HG03064 (cell line): Measurements from ENCODE around the gene C1QTNF3.
"Not testable (repeated sequence)": the region's sequence is repeated elsewhere in the genome, so short reads cannot be mapped to it uniquely, and the experiment has no call there.

ENCODE experiments used
- ATAC-seq: cut with Tn5 transposase; IDR thresholded peaks from one replicate; pipeline ENCODE4 v1.9.1; 2021; ENCODE audit warnings: low read depth; ENCODE audit not compliant: unreplicated experiment

C1QTNF3 gene

DNA sequence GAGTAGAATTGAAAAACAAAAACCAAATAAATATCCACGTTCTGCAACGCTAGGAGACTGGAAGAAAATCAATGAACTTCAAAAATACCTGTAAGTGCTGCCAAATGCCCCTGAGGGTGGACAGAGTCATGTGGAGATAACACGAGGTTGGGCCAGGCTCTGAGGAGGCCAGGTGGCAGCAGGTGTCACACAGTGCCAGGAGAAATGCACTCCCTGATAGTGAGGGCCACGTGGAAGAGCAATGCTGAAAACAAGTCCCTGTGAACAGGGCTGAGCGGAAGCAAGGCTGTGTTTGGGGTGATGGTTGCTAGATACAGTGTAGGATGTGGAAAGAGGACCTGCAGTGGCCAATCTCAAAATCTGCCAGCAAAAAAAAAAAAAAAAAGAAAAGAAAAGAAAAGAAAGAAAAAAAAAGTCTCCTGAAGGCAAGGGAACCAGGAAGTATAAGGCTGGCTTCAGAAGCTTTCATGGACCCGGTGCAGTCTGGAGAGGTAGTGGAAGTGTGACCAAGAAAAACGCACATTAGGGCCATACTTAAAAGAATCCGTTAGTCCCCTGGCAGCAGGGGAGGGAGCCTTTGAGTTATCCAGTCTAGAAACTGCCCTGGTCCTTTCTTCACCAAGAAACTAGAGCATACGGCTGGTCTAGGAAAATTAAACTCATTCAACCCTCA is 16.8 kb downstream of the C1QTNF3 start:
- no peak for ATAC-seq

GRCh38 chr5:34022121-34022705 is 20.8 kb downstream of the C1QTNF3 start:
- ATAC-seq: peak; percentile 82

- ATAC-seq: no peak
These were observed 21.7 kb downstream of the C1QTNF3 start for GRCh38 chr5:34021334-34021733.

DNA sequence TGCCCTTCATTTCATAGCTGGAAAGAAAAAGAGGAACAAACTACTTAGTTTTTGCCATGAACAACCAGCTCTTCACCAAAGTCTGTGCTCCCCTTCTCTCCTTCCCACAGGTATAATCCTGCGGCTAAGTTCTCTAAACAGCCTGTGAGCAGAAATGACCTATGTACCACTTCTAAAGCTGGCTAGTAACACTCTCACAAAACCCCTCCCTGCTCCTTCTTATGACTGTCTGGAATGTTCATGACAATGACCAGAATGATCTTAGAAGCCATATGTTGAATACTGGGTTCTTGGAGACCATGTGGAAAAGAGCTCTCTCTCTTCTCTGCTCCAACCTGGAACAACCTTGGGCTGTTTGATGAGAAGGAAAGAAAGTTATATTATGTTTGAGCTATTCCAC is 22.3 kb downstream of the C1QTNF3 start:
- ATAC-seq: no peak

- ATAC-seq: no peak
These were observed 25.8 kb downstream of the C1QTNF3 start for GRCh38 chr5:34017254-34017653.

GRCh38 chr5:34016750-34017149 is 26.3 kb downstream of the C1QTNF3 start:
- no peak for ATAC-seq

DNA sequence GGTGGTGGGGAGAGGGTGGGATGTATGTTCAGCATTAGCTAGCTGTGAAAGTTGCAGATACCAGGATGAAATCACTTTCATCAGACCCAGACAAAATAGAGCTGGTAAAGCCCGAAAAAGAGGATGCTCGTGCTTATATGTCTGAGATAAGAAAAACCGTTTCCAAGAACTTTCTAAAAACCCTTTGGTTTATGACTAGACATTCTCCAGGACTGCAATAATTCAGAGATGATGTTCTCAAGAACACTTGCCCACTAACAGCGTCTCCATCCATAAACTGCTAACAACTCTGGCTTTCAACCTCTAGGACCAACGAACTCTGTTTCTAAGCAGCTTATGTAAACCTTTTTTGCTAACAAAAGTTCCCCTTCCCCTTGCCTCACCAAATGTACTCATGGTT is 26.8 kb downstream of the C1QTNF3 start:
- no peak for ATAC-seq

- no peak for ATAC-seq
These were observed 27.7 kb downstream of the C1QTNF3 start for GRCh38 chr5:34015120-34015822.

DNA sequence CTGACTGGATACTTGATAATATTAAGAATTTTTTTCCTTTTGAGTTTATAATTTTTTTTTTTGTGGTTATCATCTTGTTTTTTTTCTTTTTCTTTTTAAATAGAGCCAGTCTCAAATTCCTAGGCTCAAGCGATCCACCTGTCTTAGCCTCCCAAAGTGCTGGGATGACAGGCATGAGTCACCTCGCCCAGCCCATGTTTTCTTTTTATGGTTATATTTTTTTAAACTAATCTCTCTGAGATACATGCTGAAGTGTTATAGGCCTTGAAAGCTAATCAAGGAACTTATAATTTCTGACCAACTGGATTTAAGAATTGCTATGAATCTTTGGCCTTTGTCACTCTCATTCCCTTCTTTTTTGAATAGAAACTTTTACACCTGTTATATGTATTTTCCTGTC is 28.4 kb downstream of the C1QTNF3 start:
- no peak for ATAC-seq

DNA sequence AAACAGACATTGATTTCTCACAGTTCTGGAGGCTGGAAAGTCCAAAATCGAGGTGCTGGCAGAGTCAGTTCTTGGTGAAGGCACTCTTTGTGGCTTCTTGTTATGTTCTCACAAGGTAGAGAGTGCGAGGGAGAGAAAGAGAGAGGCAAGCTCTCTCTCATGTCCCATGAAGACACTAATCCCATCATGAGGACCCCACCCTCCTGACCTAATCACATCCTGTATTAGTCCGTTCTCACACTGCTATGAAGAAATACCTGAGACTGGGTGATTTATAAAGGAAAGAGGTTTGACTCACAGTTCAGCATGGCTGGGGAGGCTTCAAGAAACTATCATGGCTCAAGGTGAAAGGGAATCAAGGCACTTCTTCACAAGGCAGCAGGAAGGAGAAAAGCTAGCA is 29.5 kb downstream of the C1QTNF3 start:
- no peak for ATAC-seq

- ATAC-seq: no peak
These were observed 30.2 kb downstream of the C1QTNF3 start for GRCh38 chr5:34012791-34013190.

- ATAC-seq: no peak
These were observed 31.5 kb downstream of the C1QTNF3 start for GRCh38 chr5:34011536-34011935.

- not testable (repeated sequence) for ATAC-seq
These were observed 32.9 kb downstream of the C1QTNF3 start for GRCh38 chr5:34010146-34010545.

DNA sequence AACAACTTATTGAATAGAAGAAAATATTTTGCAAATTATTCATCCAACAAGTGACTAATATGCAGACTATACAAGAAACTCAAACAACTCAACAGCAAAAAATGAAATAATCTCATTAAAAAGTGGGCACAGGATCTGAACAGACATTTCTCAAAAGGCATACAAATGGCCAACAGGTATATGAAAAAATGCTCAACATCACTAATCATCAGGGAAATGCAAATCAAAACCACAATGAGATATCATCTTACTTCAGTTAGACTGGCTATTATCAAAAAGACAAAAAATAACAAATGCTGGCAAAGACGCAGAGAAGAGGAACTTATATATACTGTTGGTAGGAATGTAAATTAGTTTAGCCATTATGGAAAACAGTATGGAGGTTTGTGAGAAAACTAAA is 33.4 kb downstream of the C1QTNF3 start:
- no peak for ATAC-seq

DNA sequence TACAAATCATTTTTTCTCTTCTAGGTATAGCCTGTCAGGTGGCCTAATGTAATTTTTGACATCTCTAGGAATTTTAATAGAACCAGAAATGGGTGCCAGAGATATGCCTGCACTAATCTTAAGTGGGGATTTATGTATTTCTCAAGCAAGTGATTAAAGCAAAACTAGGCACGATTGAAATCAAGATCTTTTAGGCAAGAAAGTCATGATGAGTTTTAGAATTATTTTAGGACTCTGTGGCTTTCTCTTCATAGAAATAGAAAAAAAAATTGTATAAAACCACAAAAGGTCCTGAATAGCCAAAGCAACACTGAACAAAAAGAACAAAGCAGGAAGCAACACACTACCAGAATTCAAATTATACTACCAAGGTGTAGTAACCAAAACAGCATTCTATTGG is 34.2 kb downstream of the C1QTNF3 start:
- ATAC-seq: no peak

DNA sequence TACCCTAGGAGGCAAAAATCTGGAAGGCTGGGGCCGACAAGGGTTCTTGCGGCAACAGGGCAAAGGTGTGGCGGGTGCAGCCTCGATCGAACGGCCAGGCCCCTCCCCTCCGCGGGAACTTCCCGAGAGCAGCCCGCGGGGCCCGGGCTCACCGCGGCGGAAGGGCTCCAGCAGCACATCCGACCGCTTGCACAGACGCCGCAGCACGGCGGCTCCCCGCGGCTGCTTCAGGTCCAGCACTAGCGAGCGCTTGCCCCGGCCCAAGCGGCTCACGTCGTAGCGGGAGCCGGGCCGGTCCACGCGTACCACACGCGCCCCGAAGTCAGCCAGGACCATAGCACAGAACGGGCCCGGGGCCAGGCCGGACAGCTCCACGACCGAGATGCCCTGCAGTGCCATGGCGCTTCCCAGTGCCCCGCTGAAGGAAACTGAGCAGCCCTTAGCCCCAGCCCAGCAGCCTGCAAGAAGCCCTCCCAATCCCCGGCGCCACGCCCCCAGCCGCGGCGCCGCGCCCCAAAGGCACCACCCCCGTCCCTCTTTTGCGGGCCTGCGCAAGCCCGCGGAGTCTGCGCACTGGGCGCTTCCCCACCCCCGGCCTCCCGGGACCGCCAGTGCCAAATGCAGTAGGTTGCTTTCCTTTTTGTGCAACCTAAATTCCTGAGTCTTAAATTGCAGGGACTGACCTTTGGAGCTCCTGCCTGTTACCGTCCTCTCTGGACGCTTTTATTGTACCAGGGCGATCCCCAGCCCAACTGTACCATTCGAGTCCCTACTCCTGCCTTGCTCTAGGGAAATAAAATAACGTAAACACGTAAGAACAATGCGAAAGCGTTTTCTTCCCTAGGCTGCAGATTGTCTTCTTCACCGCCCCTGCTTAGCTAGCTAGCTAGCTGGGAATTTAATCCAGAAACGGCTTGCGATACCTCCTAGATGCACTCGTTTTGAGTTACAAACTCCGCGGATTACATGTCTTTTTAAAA is 35.1 kb downstream of the C1QTNF3 start, which contains the start of gene AMACR:
Gene AMACR, minus strand, starts transcription at position 430 of the 980 bp plus-strand sequence. Its CDS starts 31 bp downstream, at position 399.
- peak; percentile 87 for ATAC-seq

GRCh38 chr5:34007201-34007620 is 35.8 kb downstream of the C1QTNF3 start:
- no peak for ATAC-seq

- ATAC-seq: no peak
These were observed 37.3 kb downstream of the C1QTNF3 start for GRCh38 chr5:34005681-34006080.

- no peak for ATAC-seq
These were observed 37.8 kb downstream of the C1QTNF3 start for GRCh38 chr5:34005211-34005610.

DNA sequence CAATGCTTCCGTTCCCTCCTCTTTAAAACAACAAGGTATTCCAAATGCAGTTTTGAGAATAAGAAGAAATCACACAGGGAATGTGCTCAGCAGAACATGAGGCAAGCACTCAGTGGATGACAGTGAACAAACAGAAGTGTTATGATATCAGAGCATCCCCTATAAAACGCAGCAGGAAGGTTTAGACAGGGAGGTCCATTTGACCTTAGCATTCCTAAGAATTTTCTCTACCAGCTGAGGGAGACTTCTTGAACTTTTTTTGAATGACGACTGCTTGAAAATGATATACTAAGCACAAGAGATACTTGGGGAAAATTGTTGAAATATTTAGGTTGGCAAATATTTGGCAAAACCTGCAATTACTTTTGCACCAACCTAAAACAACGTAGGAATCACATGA is 39.1 kb downstream of the C1QTNF3 start:
- ATAC-seq: no peak
